Measurements from ENCODE around the gene PLB1. TPM values are rescaled to one million over a fixed set of nuclear protein-coding genes. Genes with fewer than 3 reads are reported as not detected.

PLB1 gene
- total RNA-seq, 1 experiment from 2014 or later: 0.44 TPM

DNA sequence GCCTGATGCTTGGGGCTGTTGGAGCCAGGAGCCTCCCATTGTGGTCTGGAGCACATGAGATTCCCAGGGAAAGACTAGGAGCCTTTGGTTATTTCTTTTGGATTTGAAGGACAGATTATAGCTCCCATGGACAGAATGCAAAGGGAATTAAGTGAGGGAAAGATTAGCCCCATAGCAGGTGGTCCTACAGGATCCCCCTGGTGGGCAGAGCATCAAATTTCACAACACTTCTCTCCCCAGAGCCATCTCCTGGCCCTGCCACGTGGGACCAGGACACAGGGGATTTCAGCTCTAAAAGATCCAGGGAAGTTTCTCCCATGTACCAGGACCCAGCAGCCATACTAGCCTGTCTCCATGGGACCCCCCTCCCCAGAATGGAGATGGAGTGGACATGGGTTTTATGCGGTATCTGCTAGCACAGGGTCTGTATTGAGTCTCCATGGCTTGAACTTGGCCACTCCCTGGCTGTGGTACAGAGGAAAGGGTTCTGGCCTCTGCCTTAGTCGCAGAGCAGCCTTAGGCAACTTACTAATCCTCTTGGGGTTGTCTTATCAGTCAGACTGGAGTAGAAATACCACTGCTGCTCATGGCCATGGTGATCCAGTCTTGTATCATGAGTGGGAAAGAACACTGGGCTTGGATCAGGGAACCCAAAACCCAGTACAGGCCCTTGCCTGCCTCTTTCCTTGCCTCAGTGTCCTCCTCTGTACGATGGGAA, 6.8 kb upstream of the PLB1 start (continued):
- TF ChIP-seq, protein P1, sequence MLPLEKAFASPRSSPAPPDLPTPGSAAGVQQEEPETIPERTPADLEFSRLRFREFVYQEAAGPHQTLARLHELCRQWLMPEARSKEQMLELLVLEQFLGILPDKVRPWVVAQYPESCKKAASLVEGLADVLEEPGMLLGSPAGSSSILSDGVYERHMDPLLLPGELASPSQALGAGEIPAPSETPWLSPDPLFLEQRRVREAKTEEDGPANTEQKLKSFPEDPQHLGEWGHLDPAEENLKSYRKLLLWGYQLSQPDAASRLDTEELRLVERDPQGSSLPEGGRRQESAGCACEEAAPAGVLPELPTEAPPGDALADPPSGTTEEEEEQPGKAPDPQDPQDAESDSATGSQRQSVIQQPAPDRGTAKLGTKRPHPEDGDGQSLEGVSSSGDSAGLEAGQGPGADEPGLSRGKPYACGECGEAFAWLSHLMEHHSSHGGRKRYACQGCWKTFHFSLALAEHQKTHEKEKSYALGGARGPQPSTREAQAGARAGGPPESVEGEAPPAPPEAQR (CRISPR knock-in tag; IDR thresholded peaks at IDR 0.05): no peak
- TF ChIP-seq, protein P2, sequence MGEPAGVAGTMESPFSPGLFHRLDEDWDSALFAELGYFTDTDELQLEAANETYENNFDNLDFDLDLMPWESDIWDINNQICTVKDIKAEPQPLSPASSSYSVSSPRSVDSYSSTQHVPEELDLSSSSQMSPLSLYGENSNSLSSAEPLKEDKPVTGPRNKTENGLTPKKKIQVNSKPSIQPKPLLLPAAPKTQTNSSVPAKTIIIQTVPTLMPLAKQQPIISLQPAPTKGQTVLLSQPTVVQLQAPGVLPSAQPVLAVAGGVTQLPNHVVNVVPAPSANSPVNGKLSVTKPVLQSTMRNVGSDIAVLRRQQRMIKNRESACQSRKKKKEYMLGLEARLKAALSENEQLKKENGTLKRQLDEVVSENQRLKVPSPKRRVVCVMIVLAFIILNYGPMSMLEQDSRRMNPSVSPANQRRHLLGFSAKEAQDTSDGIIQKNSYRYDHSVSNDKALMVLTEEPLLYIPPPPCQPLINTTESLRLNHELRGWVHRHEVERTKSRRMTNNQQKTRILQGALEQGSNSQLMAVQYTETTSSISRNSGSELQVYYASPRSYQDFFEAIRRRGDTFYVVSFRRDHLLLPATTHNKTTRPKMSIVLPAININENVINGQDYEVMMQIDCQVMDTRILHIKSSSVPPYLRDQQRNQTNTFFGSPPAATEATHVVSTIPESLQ (CRISPR knock-in tag; IDR thresholded peaks at IDR 0.05): no peak
- TF ChIP-seq FOXK1 (CRISPR knock-in tag; IDR thresholded peaks at IDR 0.05) (no peak), ZNF317 (CRISPR knock-in tag; IDR thresholded peaks at IDR 0.05; ENCODE audit: borderline replicate concordance, low read depth) (no peak), MYBL2 (CRISPR knock-in tag; IDR thresholded peaks at IDR 0.05) (no peak)

DNA sequence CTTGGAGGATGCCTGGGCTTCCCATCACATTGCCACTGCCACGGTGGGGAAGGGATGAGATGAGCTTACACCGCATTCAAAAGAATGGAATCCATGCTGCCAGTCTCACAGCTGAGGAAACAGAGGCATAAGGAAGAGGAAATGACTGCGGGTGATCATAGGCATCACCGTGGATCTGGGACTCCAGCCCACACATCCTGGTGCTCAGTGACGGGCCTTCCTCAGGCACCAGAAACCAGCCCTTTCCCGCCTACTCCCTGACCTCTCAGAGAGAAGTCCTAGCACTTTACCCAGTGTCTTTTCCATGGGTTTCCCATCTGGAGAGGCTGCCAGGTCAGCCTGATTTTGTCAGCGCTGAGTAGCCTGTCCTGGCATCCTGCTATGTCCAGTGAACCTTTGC, 5.3 kb upstream of the PLB1 start:
- Mint-ChIP-seq H3K36me3 (no peaks in the 10 kb centered on the region), H3K4me1 (peaks cover 2% of the 10 kb centered on the region; the same call in 1 of the 2 replicates), H3K27me3 (ENCODE audit: low read depth) (peaks cover 3% of the 10 kb centered on the region), H3K9me3 (peaks cover 15% of the 10 kb centered on the region), H3K4me3 (no peak overlapping the region), H3K27ac (no peak overlapping the region)
- TF ChIP-seq GTF2I (CRISPR knock-in tag; conservative IDR thresholded peaks at IDR 0.05): no peak
- TF ChIP-seq CREM (CRISPR knock-in tag; IDR thresholded peaks at IDR 0.05): no peak
- TF ChIP-seq, protein P3, sequence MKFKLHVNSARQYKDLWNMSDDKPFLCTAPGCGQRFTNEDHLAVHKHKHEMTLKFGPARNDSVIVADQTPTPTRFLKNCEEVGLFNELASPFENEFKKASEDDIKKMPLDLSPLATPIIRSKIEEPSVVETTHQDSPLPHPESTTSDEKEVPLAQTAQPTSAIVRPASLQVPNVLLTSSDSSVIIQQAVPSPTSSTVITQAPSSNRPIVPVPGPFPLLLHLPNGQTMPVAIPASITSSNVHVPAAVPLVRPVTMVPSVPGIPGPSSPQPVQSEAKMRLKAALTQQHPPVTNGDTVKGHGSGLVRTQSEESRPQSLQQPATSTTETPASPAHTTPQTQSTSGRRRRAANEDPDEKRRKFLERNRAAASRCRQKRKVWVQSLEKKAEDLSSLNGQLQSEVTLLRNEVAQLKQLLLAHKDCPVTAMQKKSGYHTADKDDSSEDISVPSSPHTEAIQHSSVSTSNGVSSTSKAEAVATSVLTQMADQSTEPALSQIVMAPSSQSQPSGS (CRISPR knock-in tag; IDR thresholded peaks at IDR 0.05; ENCODE audit: borderline replicate concordance, low read depth): no peak
- TF ChIP-seq, protein P4, sequence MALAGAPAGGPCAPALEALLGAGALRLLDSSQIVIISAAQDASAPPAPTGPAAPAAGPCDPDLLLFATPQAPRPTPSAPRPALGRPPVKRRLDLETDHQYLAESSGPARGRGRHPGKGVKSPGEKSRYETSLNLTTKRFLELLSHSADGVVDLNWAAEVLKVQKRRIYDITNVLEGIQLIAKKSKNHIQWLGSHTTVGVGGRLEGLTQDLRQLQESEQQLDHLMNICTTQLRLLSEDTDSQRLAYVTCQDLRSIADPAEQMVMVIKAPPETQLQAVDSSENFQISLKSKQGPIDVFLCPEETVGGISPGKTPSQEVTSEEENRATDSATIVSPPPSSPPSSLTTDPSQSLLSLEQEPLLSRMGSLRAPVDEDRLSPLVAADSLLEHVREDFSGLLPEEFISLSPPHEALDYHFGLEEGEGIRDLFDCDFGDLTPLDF (CRISPR knock-in tag; IDR thresholded peaks at IDR 0.05): no peak
- TF ChIP-seq, protein P5, sequence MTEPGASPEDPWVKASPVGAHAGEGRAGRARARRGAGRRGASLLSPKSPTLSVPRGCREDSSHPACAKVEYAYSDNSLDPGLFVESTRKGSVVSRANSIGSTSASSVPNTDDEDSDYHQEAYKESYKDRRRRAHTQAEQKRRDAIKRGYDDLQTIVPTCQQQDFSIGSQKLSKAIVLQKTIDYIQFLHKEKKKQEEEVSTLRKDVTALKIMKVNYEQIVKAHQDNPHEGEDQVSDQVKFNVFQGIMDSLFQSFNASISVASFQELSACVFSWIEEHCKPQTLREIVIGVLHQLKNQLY (CRISPR knock-in tag; IDR thresholded peaks at IDR 0.05): no peak
- no peak for TF ChIP-seq EMX1 (CRISPR knock-in tag; IDR thresholded peaks at IDR 0.05)
- no peak for DNase-seq (ENCODE audit: low spot score)
- ChIA-PET CTCF (no interaction called here), POLR2A (no interaction called here)
- no peak for ATAC-seq

DNA sequence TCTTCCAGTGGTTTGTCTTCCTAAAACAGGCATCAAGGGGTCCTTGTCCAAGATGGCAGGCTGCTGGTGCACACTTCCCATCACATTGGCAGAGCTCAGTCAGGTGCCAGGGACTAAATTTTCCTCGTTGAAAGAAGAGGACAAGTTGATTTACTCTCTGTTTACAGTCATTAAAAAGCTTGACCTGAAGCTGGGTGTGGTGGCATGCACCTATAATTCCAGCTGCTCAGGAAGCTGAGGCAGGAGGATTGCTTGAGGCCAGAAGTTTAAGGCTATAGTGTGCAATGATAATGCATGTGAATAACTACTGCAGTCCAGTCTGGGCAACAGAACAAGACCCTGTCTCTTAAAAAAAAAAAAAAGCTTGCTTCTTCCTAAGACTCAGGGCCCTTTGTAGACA, 3.6 kb upstream of the PLB1 start:
- H3K4me1 Mint-ChIP-seq: peaks cover 2% of the 10 kb centered on the region; the same call in 1 of the 2 replicates
- no peaks in the 10 kb centered on the region for H3K36me3 Mint-ChIP-seq
- H3K4me3 Mint-ChIP-seq: no peak overlapping the region
- no peak for ATAC-seq
- TF ChIP-seq ZNF396 (CRISPR knock-in tag; IDR thresholded peaks at IDR 0.05; ENCODE audit: borderline replicate concordance): no peak
- no peak for TF ChIP-seq SP1 (CRISPR knock-in tag; conservative IDR thresholded peaks at IDR 0.05)
- no peak for TF ChIP-seq ETV6 (CRISPR knock-in tag; IDR thresholded peaks at IDR 0.05)
- no peak for TF ChIP-seq ZNF121 (CRISPR knock-in tag; IDR thresholded peaks at IDR 0.05)
- TF ChIP-seq, protein P6, sequence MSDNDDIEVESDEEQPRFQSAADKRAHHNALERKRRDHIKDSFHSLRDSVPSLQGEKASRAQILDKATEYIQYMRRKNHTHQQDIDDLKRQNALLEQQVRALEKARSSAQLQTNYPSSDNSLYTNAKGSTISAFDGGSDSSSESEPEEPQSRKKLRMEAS (CRISPR knock-in tag; IDR thresholded peaks at IDR 0.05): no peak
- TF ChIP-seq, protein P7, sequence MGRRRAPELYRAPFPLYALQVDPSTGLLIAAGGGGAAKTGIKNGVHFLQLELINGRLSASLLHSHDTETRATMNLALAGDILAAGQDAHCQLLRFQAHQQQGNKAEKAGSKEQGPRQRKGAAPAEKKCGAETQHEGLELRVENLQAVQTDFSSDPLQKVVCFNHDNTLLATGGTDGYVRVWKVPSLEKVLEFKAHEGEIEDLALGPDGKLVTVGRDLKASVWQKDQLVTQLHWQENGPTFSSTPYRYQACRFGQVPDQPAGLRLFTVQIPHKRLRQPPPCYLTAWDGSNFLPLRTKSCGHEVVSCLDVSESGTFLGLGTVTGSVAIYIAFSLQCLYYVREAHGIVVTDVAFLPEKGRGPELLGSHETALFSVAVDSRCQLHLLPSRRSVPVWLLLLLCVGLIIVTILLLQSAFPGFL (CRISPR knock-in tag; IDR thresholded peaks at IDR 0.05; ENCODE audit: borderline replicate concordance): no peak
- TF ChIP-seq, protein P5 (CRISPR knock-in tag; IDR thresholded peaks at IDR 0.05): no peak
- TF ChIP-seq RORB (CRISPR knock-in tag; IDR thresholded peaks at IDR 0.05): no peak
- TF ChIP-seq, protein P8, sequence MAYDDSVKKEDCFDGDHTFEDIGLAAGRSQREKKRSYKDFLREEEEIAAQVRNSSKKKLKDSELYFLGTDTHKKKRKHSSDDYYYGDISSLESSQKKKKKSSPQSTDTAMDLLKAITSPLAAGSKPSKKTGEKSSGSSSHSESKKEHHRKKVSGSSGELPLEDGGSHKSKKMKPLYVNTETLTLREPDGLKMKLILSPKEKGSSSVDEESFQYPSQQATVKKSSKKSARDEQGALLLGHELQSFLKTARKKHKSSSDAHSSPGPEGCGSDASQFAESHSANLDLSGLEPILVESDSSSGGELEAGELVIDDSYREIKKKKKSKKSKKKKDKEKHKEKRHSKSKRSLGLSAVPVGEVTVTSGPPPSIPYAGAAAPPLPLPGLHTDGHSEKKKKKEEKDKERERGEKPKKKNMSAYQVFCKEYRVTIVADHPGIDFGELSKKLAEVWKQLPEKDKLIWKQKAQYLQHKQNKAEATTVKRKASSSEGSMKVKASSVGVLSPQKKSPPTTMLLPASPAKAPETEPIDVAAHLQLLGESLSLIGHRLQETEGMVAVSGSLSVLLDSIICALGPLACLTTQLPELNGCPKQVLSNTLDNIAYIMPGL (CRISPR knock-in tag; IDR thresholded peaks at IDR 0.05): no peak
- TF ChIP-seq, protein P2 (CRISPR knock-in tag; IDR thresholded peaks at IDR 0.05): no peak
- H3K9me3 Mint-ChIP-seq: peaks cover 2% of the 10 kb centered on the region; the same call in 1 of the 2 replicates
- H3K27ac Mint-ChIP-seq: no peak overlapping the region
- POLR2A ChIA-PET: interaction anchor here (0.6 kb wide), 2 partner anchors 678 to 1925 kb away, joined by 4 to 5 read pairs; no protein-coding TSS in a partner anchor
- CTCF ChIA-PET: interaction anchor here (0.6 to 1.8 kb wide), 9 partner anchors 15 to 802 kb away, joined by 3 to 6 read pairs (median 3); no protein-coding TSS in a partner anchor
- DNase-seq (ENCODE audit: low spot score): no peak
- H3K27me3 Mint-ChIP-seq (ENCODE audit: low read depth): peaks cover 3% of the 10 kb centered on the region
